H9 (cell line): Measurements from ENCODE around the gene MYO1D. TPM values are rescaled to one million over a fixed set of nuclear protein-coding genes. Genes with fewer than 3 reads are reported as not detected.

Experiments
- DNase-seq: peaks from one replicate; pipeline ENCODE4 v3.0.0-alpha.2; 2017
- H2AFZ ChIP-seq: one replicate; pipeline ENCODE4 v1.6.1; 2013; ENCODE audit warnings: mild to moderate bottlenecking, low read length, control low read depth, moderate library complexity
- H2AK5ac ChIP-seq: 2 replicates; pipeline ENCODE4 v1.6.1; 2013; ENCODE audit warnings: low read length, control low read depth, mixed read lengths; ENCODE audit not compliant: insufficient read length
- H2BK120ac ChIP-seq: one replicate; pipeline ENCODE4 v1.6.1; 2013; ENCODE audit warnings: low read depth, mild to moderate bottlenecking, low read length, control low read depth, inconsistent platforms; ENCODE audit not compliant: poor library complexity, severe bottlenecking
- H2BK12ac ChIP-seq: 2 replicates; pipeline ENCODE4 v1.6.1; 2013; ENCODE audit warnings: low read length, control low read depth, mixed read lengths, low read depth; ENCODE audit not compliant: insufficient read length
- H2BK15ac ChIP-seq: 2 replicates; pipeline ENCODE4 v1.6.1; 2013; ENCODE audit warnings: low read depth, low read length, control low read depth
- H2BK20ac ChIP-seq: one replicate; pipeline ENCODE4 v1.6.1; 2013; ENCODE audit warnings: low read depth, mild to moderate bottlenecking, low read length, control low read depth, inconsistent platforms; ENCODE audit not compliant: poor library complexity, severe bottlenecking
- H2BK5ac ChIP-seq: 2 replicates; pipeline ENCODE4 v1.6.1; 2013; ENCODE audit warnings: low read length, control low read depth, mixed read lengths; ENCODE audit not compliant: insufficient read length
- H3K14ac ChIP-seq: 2 replicates; pipeline ENCODE4 v1.6.1; 2013; ENCODE audit warnings: low read length, control low read depth; ENCODE audit not compliant: insufficient read depth
- H3K18ac ChIP-seq: 2 replicates; pipeline ENCODE4 v1.6.1; 2013; ENCODE audit warnings: low read depth, mild to moderate bottlenecking, mixed read lengths, low read length, control low read depth; ENCODE audit not compliant: insufficient read length
- H3K23ac ChIP-seq: 2 replicates; pipeline ENCODE4 v1.6.1; 2013; ENCODE audit warnings: low read length, control low read depth, mixed read lengths, low read depth; ENCODE audit not compliant: insufficient read length
- H3K23me2 ChIP-seq: 2 replicates; pipeline ENCODE4 v1.6.1; 2013; ENCODE audit warnings: low read depth, mild to moderate bottlenecking, mixed read lengths, low read length, control low read depth; ENCODE audit not compliant: insufficient read length, poor library complexity, severe bottlenecking
- H3K27ac ChIP-seq: 2 replicates; pipeline ENCODE4 v1.5.1; 2013; ENCODE audit warnings: low read length, control low read depth, mixed read lengths, low read depth; ENCODE audit not compliant: insufficient read length
- H3K27me3 ChIP-seq: 2 replicates; pipeline ENCODE4 v1.6.1; 2013; ENCODE audit warnings: low read length, control low read depth, inconsistent platforms; ENCODE audit not compliant: insufficient read depth
- H3K4ac ChIP-seq: 2 replicates; pipeline ENCODE4 v1.6.1; 2013; ENCODE audit warnings: low read depth, mild to moderate bottlenecking, control low read depth, inconsistent platforms, low read length, moderate library complexity
- H3K4me1 ChIP-seq: 2 replicates; pipeline ENCODE4 v1.6.1; 2013; ENCODE audit warnings: low read length, control low read depth, inconsistent platforms; ENCODE audit not compliant: insufficient read depth
- H3K4me2 ChIP-seq: 2 replicates; pipeline ENCODE4 v1.6.1; 2013; ENCODE audit warnings: low read length, control low read depth, mixed read lengths; ENCODE audit not compliant: insufficient read length, insufficient read depth
- H3K56ac ChIP-seq: 2 replicates; pipeline ENCODE4 v1.6.1; 2013; ENCODE audit warnings: low read depth, mild to moderate bottlenecking, mixed read lengths, low read length, control low read depth; ENCODE audit not compliant: insufficient read length
- H3K79me1 ChIP-seq: 2 replicates; pipeline ENCODE4 v1.6.1; 2013; ENCODE audit warnings: low read depth, mild to moderate bottlenecking, moderate library complexity, low read length, control low read depth, inconsistent platforms; ENCODE audit not compliant: insufficient read depth, poor library complexity, severe bottlenecking
- H3K79me2 ChIP-seq: 2 replicates; pipeline ENCODE4 v1.6.1; 2013; ENCODE audit warnings: low read length, control low read depth, inconsistent platforms; ENCODE audit not compliant: insufficient read depth
- H3K9ac ChIP-seq: 2 replicates; pipeline ENCODE4 v1.6.1; 2013; ENCODE audit warnings: low read length, control low read depth, mixed read lengths; ENCODE audit not compliant: insufficient read length; ENCODE audit errors: extremely low read depth
- H3K9me3 ChIP-seq: one replicate; pipeline ENCODE4 v1.6.1; 2013; ENCODE audit warnings: low read depth, low read length, inconsistent platforms; ENCODE audit not compliant: control insufficient read depth
- H3T11ph ChIP-seq: one replicate; pipeline ENCODE4 v1.6.1; 2013; ENCODE audit warnings: mild to moderate bottlenecking, low read length, control low read depth, inconsistent platforms
- H4K20me1 ChIP-seq: one replicate; pipeline ENCODE4 v1.6.1; 2013; ENCODE audit not compliant: control insufficient read depth, insufficient read length, insufficient read depth
- H4K5ac ChIP-seq: 2 replicates; pipeline ENCODE4 v1.6.1; 2013; ENCODE audit warnings: low read depth, mild to moderate bottlenecking, mixed read lengths, low read length, control low read depth; ENCODE audit not compliant: insufficient read length
- H4K8ac ChIP-seq: replicated peaks from 2 replicates; pipeline ENCODE4 v1.6.1; 2013; ENCODE audit warnings: low read length, control low read depth, mixed read lengths, low read depth; ENCODE audit not compliant: insufficient read length
- H4K91ac ChIP-seq: 2 replicates; pipeline ENCODE4 v1.6.1; 2013; ENCODE audit warnings: low read depth, mild to moderate bottlenecking, moderate library complexity, mixed read lengths, low read length, control low read depth; ENCODE audit not compliant: insufficient read length
- H3K27ac Mint-ChIP-seq, 3 experiments: 2 replicates in 2 of 3; 3 replicates in 1 of 3; pipeline ENCODE4 v1.8.0; 2020 to 2021; ENCODE audit warnings: mixed read lengths in 3 of 3, mild to moderate bottlenecking in 1 of 3, moderate library complexity in 1 of 3
- H3K27me3 Mint-ChIP-seq: 2 replicates; pipeline ENCODE4 v1.8.0; 2021; ENCODE audit warnings: low read depth, mild to moderate bottlenecking, moderate library complexity, mixed read lengths
- H3K36me3 Mint-ChIP-seq, 3 experiments: 2 replicates in 2 of 3; 3 replicates in 1 of 3; pipeline ENCODE4 v1.8.0; 2020 to 2021; ENCODE audit warnings: low read depth in 3 of 3, mixed read lengths in 3 of 3; ENCODE audit not compliant: insufficient read depth in 1 of 3
- H3K4me1 Mint-ChIP-seq, 2 experiments: 2 replicates each; pipeline ENCODE4 v1.8.0; 2020; ENCODE audit warnings: mixed read lengths in 2 of 2
- H3K4me3 Mint-ChIP-seq, 2 experiments: 2 replicates in 1 of 2; 3 replicates in 1 of 2; pipeline ENCODE4 v1.8.0; 2020 to 2021; ENCODE audit warnings: mild to moderate bottlenecking in 2 of 2, mixed read lengths in 2 of 2, moderate library complexity in 1 of 2
- H3K9me3 Mint-ChIP-seq, 2 experiments: 2 replicates in 1 of 2; 3 replicates in 1 of 2; pipeline ENCODE4 v1.8.0; 2020; ENCODE audit warnings: mild to moderate bottlenecking in 2 of 2, mixed read lengths in 2 of 2, moderate library complexity in 1 of 2
- WGBS: extraction: QIAGEN DNeasy Blood & Tissue Kit; methylation state at CpG from one replicate; pipeline ENCODE4 v1.1.7; 2013; ENCODE audit warnings: missing lambda C conversion rate, low lambda C conversion rate, mixed read lengths; ENCODE audit not compliant: insufficient read length; ENCODE audit errors: extremely low coverage; 5-methylcytosine and 5-hydroxymethylcytosine counted together
- total RNA-seq: library from RNA; stranded (reverse); gene quantifications from 2 replicates; pipeline ENCODE4 v1.2.1, GENCODE V29; 2021
- TF ChIP-seq, protein P1 (sequence below): fragments of 200-600 bp; sonication (generic); conservative IDR thresholded peaks from 3 replicates; pipeline ENCODE4 v1.8.0; 2021; ENCODE audit warnings: antibody characterized with exemption, mild to moderate bottlenecking

MYO1D gene
- total RNA-seq, 1 experiment from 2014 or later = 19.0 TPM

DNA sequence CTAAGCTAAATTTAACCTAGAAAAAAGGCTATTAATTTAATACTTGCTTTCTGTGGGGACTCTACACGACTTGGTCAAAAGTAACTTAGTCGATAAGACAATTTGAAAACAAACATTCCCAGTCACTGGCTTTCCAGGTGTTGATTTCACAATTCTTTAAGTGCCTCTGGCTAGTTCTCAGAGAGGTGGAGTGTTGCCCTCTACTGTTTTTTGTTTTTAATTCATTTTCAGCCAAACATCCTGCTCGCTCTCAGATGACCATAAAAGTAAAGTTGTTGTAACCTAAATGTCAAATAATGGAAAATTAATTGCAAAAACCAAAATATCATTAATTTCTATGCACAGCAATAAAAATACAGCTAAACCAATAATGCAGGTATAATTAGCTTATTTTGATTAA is 107.1 kb downstream of the MYO1D start:
- Histone ChIP-seq H2AFZ (no peak overlapping the region), H3T11ph (no peak overlapping the region), H4K5ac (no peak overlapping the region), H2BK20ac (no peak overlapping the region), H2AK5ac (no peak overlapping the region), H3K9ac (no peak overlapping the region), H2BK15ac (no peak overlapping the region), H2BK120ac (no peak overlapping the region), H3K4ac (no peak overlapping the region), H3K79me1 (no peaks in the 10 kb centered on the region), H3K79me2 (no peaks in the 10 kb centered on the region), H3K23me2 (no peaks in the 10 kb centered on the region), H3K14ac (no peak overlapping the region), H3K4me1 (peaks cover 2% of the 10 kb centered on the region; the same call in 1 of the 2 replicates), H3K4me2 (no peak overlapping the region), H3K9me3 (no peaks in the 10 kb centered on the region), H3K27ac (no peak overlapping the region), H3K56ac (no peak overlapping the region), H3K18ac (no peak overlapping the region), H3K23ac (no peak overlapping the region), H4K20me1 (no peaks in the 10 kb centered on the region), H4K91ac (no peak overlapping the region), H2BK12ac (no peak overlapping the region), H3K27me3 (no peaks in the 10 kb centered on the region), H4K8ac (no peak overlapping the region), H2BK5ac (no peak overlapping the region)
- peaks cover 0 to 8% (median 4%) of the 10 kb centered on the region in 3 experiments; a peak in 5 of 7 replicates for H3K36me3 Mint-ChIP-seq
- peaks cover 14% of the 10 kb centered on the region in 2 experiments for H3K4me1 Mint-ChIP-seq
- no peak overlapping the region for H3K27ac Mint-ChIP-seq
- TF ChIP-seq, protein P1, sequence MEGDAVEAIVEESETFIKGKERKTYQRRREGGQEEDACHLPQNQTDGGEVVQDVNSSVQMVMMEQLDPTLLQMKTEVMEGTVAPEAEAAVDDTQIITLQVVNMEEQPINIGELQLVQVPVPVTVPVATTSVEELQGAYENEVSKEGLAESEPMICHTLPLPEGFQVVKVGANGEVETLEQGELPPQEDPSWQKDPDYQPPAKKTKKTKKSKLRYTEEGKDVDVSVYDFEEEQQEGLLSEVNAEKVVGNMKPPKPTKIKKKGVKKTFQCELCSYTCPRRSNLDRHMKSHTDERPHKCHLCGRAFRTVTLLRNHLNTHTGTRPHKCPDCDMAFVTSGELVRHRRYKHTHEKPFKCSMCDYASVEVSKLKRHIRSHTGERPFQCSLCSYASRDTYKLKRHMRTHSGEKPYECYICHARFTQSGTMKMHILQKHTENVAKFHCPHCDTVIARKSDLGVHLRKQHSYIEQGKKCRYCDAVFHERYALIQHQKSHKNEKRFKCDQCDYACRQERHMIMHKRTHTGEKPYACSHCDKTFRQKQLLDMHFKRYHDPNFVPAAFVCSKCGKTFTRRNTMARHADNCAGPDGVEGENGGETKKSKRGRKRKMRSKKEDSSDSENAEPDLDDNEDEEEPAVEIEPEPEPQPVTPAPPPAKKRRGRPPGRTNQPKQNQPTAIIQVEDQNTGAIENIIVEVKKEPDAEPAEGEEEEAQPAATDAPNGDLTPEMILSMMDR = peak; percentile 58; the same call in 2 of the 3 replicates
- no peaks in the 10 kb centered on the region for H3K9me3 Mint-ChIP-seq
- no peak overlapping the region for H3K4me3 Mint-ChIP-seq
- WGBS = no CpG with 5 or more reads among the region's 3 CpGs
- no peaks in the 10 kb centered on the region for H3K27me3 Mint-ChIP-seq
- no peak for DNase-seq
